Fibroblast of pulmonary artery (primary cell): Measurements from ENCODE around the gene CENPO.

Experiments used
- DNase-seq: peaks from one replicate; pipeline ENCODE4 v3.0.0-alpha.2; 2010; ENCODE audit warnings: low read depth
- H3K4me3 ChIP-seq: replicated peaks from 2 replicates; pipeline ENCODE4 v1.5.1; 2011; ENCODE audit warnings: low read depth, mild to moderate bottlenecking, control low read depth, low read length, moderate library complexity
- CTCF ChIP-seq: IDR thresholded peaks from 2 replicates; pipeline ENCODE4 v1.5.1; 2011; ENCODE audit warnings: mild to moderate bottlenecking, control low read depth, low read length, inconsistent platforms; ENCODE audit errors: missing control alignments

CENPO gene

DNA sequence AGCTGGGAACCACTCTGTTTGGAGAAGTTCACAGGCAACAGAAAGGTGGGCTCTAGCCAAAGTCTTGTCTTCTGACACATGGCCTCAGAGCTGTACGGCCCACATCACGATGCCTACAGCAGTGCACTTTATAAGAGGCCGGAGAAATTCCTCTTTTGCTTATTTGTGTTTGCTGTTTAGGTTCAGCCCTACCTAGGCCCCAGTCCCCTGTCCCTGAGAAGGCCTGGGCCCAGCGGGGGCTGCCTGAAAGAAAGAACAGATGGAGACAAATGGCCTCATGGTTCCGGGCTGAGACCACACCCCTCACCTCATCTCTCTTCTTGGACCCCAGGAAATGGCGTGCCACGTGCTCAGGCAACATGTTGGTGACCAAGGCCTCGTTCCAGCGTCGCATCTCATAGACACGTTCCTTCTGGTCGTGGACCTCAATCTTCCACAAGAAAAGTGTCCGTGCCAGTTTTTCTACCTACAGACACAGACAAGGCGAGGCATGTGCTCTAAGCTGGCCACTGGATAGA is 30.9 kb downstream of the CENPO start:
- DNase-seq = no peak

GRCh38 chr2:24824966-24825882 is 32.0 kb downstream of the CENPO start:
- peak; percentile 13 for DNase-seq
- peak; percentile 49 for TF ChIP-seq CTCF
- no peak overlapping the region for H3K4me3 ChIP-seq

More for the DNA sequence above, 30.9 kb downstream of the CENPO start:
- no peak overlapping the region for H3K4me3 ChIP-seq
- no peak for TF ChIP-seq CTCF

DNA sequence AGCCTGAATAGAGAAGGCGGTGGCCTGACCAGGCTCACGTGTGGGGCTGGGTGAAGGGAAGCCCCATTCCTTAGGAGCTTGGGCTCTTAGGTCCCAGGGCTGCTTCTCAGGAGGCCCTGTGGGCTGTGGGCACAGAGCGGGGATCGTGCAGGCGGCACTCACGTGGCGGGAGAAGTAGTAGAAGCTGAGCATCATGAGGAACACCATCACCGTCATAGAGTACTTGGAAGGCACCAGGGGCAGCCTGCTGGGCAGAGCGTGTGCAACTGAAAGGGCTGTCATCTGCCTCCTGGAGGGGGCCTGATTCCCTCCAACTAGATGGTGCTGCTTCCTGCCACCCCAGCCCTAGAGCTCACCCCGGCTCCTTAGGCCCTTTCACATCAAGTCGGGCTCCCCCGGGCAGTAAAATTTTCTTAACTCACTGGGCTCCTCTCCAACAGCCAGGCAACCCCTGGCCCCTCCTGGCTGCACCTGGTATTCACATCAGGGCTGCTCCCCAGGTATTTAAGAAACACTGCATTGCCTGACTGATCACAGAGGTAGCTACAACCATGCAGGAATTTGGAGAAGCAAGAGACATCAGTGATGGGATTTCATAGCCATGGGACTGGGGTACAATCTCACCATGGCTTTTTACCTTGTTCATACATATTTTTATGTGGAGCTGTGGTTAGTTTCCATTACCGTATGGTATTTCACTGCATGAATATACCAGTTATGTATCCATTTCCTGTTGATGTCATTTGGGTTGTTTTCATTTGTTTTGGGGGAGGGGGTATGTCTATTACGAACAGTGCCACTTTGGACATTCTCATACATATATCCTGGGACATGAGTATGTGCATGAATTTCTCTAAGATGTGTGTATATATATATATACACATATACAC is 32.9 kb downstream of the CENPO start:
- DNase-seq = peak; percentile 48
- TF ChIP-seq CTCF = no peak
- H3K4me3 ChIP-seq = no peak overlapping the region

DNA sequence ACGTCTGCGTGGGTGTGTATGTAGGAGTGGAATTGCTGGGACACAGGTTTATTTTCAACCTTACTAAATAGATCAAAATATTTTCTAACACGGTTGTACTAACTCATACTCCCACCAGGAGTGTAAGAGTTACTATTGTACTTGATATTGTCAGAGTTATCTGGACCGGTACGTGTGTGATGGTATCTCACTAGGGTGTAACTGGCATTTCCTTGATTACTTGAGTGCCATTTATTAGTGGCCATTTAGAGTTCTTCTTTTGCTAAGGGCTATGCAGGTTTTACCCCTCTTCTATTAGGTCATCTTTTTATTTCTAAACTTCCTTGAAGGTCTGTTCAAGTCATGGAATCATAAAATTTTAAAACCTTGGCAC is 33.5 kb downstream of the CENPO start:
- no peak overlapping the region for H3K4me3 ChIP-seq
- TF ChIP-seq CTCF = no peak

GRCh38 chr2:24827321-24828237 is 34.4 kb downstream of the CENPO start:
- peak; percentile 92 for DNase-seq
- peak; percentile 96 for TF ChIP-seq CTCF
- H3K4me3 ChIP-seq = no peak overlapping the region

More for the DNA sequence above, 33.5 kb downstream of the CENPO start:
- no peak for DNase-seq
